Esophagus muscularis mucosa (tissue), 3 donors: Measurements from ENCODE around the gene TENM4.

Experiments used
- EP300 ChIP-seq: sonication (generic); formaldehyde crosslinking; IDR thresholded peaks from one replicate; pipeline ENCODE4 v1.6.1; 2017; ENCODE audit warnings: antibody characterized with exemption
- TF ChIP-seq, protein P1 (sequence below), 3 experiments: fragments of 200-600 bp in 2 of 3; fragments of 450-650 bp in 1 of 3; sonication (generic) in 2 of 3; IDR thresholded peaks; one replicate each; pipeline ENCODE4 v1.5.1; 2017 to 2019; ENCODE audit warnings: antibody characterized with exemption in 3 of 3, mild to moderate bottlenecking in 2 of 3, moderate library complexity in 1 of 3

- TF ChIP-seq, protein P1, sequence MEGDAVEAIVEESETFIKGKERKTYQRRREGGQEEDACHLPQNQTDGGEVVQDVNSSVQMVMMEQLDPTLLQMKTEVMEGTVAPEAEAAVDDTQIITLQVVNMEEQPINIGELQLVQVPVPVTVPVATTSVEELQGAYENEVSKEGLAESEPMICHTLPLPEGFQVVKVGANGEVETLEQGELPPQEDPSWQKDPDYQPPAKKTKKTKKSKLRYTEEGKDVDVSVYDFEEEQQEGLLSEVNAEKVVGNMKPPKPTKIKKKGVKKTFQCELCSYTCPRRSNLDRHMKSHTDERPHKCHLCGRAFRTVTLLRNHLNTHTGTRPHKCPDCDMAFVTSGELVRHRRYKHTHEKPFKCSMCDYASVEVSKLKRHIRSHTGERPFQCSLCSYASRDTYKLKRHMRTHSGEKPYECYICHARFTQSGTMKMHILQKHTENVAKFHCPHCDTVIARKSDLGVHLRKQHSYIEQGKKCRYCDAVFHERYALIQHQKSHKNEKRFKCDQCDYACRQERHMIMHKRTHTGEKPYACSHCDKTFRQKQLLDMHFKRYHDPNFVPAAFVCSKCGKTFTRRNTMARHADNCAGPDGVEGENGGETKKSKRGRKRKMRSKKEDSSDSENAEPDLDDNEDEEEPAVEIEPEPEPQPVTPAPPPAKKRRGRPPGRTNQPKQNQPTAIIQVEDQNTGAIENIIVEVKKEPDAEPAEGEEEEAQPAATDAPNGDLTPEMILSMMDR (IDR thresholded peaks at IDR 0.05): no peak
- no peak for TF ChIP-seq EP300
These were observed 59.8 kb downstream of the TENM4 start for GRCh38 chr11:79381036-79381435.
